ENCODE results near the gene MRPL2.
A peak's percentile ranks its signal among the peaks of the same experiment; 100 is the strongest.

MRPL2 gene

DNA sequence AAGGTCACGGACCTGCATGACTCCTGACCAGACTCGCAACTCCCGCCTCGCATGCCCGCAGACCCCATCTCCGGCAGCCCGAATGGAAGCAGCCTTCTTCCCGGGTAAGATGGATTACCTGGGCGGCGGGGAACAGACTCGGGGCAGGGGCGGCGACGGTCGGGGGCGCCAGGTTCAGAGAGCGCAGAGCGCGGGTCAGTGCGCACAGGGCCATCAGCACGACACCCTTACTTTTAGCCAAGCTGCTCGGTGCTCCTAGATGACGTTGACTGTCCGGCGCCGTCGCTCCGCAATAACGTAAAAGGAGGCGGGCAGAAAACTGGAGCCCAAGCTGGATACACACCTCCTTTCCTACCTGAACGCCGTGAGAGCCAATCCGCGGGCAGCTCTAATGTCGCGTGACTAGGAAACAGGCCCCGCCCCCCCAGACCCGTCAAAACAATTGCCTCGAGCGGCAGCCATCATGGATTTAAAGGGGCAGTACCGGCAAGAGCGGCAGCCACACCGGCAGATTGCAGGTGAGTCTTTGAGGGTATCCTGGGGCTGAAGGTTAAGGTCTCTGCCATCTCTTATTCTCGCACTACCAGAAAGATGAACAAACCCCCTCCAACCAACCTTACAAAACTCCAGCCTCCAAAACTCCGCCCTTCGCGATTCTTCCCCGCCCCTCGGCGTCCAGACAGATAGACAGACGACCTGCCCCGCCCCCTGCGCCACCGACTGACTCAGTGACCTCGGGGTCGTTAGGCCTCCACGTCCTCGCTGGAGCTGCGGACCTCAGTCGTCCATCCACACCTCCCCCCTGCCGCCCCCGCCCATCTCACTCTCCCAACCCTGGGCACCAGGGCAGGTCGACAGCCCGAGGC, at the start of gene MRPL2, which contains the start of gene KLC4:
TSS of gene MRPL2 (minus strand) at position 267 of the 866 bp plus-strand sequence. CDS start at position 214, 53 bp downstream.
TSS of gene KLC4 (plus strand) at position 464 of the 866 bp plus-strand sequence. CDS start 1,705 bp downstream, outside the sequence.
- DNase-seq, result peak; percentile 95

DNA sequence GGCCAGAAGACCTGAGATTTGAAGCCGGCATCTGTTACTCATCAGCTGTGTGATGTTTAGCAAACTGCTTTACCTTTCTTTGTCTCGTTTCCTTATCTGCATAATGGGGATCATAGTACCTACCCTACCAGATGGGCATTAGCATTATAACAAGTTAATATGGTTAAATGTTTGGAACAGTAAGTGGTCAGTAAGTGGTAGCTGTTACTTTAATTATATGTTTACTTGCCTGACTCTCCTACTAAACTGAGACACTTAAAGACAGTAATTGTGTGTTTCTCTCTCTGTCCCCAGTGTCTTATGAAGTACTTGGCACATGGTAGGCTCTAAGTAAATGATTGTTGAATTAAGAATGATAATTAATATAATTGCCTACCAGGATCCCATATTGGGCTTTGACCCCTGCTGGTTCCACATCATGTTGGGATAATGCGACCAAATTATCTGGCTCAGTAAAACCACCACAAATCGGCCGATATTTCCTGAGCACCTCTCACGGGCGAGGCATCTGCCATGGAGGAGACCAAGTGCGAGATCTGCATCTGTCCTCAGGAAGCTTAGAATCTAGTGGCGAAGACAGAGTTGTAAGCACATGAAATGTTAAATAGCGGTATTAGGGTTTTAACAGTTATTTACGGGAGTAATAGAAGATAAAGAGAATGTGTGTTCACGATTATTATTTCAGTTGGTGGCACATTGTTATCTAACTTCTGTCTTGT, 48.3 kb upstream of the MRPL2 start:
- DNase-seq, result no peak

DNA sequence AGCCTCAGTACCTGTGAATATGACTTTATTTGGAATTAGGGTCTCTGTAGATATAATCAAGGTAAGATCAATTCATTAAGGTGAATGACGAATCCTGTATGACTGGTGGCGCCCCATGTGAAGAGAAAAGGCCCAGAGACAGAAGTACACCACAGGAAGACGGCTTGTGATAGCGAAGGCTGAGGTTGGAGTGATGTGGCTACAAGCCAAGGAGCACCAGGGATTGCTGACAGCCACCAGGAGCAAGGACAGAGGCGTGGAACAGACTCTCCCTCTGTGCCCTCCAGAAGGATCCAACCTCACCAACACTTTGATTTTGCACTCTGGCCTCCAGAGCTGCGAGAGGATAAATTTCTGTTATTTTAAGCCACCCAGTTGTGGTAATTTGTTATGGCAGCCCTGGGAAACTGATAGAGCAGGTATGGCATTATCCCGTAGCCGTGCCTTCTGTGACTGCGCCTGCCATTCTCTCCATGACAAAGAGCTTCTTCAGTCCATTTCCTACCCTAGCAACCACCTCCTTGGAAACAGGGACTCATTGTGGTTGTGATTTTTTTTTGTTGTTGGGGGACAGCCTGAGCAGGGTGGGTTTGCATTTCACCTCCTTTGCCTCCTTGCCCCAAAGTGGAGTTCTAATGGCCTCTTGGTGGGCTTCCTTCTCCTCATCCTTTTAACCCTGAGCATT, 46.4 kb upstream of the MRPL2 start:
- no peak for DNase-seq

DNA sequence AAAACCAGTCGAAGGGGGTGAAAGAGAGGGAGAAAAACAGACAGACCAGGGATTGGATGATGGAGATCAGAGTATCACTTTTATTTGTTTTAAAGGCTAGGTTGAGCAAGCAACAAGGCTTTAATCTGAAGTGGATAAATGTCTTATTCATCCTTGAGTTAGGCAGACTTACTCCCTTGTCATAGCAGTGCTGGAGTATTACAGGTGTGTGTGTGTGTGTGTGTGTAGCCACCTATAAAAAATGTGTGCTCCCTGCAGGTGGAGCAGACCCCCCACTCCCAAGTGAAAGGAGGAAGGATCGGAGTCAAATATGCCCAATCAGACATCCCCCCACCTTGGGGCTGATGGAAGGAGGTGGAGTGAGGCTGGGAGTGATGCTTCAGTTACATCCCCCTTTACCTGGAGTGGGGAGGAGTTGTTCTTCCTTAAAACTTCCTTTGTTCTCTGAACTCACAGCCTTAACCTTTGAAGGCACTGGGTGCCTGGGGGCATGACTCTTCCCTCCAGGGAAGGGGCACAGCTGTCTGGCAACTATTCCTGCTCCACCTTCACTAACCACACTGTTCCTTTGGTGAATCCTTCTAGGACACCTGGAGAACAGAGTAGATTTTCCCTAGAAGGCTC, 44.1 kb upstream of the MRPL2 start:
- DNase-seq, result no peak

DNA sequence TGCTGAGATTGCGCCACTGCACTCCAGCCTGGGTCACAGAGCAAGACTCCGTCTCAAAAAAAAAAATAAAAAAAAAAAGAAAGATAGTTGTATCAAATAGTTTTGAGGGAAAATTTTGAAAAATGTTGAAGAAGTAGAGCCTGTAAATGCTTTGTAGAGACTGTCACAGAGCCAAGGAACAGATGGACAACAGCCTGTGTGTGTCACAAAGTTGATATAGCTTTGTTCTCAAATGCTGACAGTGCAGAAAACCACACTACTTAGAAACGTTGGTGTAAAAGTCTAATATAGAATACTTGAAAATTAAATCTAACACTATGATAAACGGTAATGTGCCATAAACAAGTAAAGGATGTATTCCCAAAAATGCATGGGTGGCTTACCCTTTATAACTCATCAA, 42.3 kb upstream of the MRPL2 start:
- DNase-seq, result no peak

DNA sequence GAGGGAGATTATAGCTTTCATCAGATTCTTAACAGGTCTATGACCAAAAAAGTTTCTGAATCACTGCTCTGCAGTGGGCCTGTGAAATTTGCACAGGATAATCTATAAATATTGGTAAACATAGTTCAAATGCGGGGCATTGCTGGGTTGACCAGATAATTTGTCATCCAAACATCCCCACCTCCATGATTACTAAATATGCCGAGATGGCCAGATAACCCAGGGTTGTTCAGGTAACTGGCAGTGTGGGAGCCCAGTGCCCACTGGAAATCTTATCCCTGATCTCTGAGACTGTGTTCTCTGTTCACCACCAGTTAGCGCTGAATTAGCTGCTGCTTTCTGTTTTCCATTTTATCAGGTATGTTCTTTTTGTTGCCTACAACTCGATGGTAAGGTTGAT, 38.3 kb upstream of the MRPL2 start:
- DNase-seq, result no peak

DNA sequence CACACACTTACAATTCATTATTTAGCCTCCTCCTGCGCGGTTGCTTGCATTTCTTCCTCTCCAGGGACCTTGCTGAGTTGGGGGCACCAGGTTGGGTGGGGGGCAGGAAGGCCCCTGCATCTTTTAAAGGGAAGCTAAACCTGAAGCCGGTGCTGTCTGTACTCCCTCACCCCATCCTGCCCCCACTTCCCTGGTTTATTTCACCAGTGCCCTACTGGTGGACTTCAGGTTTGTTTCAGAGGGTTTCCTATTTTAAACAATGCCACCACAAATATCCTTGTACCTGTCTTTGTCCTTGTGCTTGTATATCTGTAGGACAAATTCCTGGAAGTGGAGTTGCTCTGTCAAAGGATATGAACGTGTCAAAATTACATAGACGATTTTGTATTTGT, 37.9 kb upstream of the MRPL2 start:
- DNase-seq, result no peak

DNA sequence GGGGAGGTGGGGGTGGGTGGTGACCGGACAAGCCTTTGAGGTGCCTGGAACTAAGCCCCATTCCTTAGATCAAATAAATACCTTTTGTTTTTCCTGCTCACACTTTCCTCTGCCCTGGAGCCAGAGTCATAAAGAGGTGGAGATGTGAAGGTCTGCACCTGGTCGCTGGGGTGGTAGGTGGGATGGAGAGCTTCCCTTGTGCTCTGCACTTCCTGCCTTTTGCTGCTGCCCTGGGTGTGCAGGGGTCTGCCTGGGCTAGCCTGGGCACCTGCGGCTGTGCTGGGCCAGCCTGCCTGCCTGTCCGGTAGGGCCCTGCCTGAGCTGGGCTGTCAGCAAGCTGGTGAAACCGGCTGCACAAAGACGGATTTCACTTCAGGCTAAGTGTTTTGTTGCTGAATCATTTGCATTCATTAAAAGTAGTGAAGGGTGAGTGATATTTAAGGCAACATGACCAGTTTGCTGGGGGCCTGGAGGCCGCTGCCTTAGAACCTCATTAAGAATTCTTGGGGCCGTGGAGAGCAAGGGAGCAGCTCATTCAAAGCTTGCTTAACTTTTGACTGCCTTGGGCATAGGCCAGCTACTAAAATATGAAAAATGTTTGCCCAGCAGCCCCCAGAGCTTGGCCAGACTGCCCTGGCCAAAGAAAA, 37.3 kb upstream of the MRPL2 start:
- no peak for DNase-seq

DNA sequence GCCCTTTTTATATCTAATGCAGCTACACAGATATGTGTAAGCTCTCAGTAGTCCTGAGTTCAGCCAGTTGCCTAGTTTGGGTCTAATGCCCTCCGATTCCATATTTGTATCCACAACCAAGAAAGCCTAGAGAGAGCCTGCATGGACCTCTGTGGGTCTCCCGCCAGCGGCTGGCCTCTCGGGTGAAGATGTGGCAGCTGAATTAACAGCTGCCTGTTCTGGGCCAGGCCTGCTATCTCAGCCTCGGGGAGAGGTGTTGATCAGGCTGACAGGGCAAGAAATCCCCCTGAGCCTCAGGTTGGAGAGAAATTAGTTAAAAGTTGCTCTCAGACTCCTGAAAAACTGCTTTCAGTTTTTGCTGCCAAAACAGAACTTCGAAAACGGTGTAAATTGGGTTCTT, 36.7 kb upstream of the MRPL2 start:
- no peak for DNase-seq

DNA sequence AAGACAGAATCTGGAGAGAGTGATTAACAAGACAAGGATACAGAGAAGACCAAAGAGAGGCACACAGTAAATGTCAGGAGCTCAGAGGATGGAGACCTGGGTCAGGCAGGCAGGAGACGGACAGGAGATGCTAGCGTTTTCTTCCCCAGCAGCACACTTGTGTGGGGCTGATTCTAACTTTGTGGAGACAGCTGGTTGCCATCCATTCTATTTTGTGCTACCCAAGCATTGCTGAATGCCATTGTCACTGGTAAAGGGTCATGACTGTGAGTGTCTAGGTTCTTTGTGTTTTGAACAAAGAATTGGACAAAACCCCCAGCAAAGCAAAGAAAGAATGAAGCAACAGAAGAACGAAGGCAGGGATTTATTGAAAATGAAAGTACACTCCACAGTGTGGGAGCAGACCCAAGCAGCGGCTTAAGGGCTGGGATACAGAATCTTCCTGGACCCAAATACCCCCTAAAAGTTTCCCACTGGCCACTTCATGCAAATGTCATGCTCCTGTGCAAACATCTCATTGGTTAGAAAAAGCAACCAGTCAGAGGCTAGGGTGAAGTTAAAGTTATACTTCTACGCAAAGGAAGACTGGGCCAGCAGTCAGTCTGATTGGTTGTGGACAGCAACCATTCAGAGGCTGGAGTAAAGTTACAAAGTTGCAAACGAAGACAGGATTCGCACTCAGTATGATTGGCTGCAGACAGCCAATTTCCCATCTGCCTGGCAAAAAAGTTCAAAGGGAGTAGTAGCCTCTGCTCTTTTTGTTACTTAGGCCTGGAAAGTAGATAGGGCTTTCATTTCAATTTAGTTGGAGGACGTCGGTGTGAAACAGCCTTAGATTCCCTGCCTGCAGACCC, 34.4 kb upstream of the MRPL2 start:
- no peak for DNase-seq

DNA sequence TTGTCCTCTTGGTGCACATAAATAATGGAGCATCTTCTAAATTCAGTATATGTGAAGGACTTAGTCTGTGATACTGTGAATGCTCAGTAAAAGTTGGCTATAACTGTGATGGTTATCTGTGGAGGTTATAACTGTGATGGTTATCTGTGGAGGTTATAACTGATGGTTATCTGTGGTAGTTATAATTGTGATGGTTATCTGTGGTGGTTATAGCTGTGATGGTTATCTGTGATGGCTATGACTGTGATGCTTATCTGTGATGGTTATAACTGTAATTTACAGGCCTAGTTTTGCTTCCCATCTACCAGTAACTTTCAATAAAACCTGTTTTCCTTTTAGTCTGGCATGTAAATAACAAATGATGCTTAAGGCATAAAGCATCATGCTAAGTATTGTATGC, 33.4 kb upstream of the MRPL2 start:
- no peak for DNase-seq

DNA sequence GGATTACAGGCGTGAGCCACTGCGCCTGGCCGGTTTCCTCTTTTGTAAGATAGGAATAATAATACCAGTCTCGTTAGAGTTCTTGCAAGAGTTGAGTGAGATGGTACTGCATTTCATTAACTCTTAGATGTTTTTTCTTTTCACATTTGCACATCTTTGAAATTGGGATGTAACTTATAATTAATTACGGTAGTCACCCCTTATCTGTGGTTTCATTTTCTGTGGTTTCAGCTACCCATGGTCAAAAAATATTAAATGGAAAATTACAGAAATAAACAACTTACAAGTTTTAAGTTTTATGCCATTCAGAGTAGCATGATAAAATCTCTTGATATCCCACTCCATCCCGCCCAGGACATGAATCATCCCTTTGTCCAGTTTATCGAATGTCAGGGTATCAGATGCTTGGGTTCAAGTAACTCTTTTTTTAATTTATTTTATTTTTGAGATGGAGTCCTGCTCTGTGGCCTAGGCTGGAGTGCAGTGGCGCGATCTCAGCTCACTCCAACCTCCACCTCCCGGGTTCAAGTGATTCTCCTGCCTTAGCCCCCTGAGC, 32.3 kb upstream of the MRPL2 start:
- no peak for DNase-seq

DNA sequence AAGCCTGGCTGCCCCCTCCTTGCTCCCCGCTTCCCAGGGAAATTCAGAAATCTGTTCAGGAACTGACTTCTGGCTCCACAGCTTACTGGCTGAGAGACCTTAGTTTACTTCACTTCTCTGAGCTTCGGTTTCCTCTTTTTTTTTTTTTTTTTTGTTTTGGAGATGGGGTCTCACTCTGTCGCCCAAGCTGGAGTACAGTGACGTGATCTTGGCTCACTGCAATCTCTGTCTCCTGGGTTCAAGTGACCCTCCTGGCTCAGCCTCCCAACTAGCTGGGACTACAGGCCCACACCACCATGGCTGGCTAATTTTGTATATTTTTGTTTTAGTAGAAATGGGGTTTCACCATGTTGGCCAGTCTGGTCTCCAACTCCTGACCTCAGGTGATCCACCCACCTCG, 31.8 kb upstream of the MRPL2 start:
- DNase-seq, result no peak

DNA sequence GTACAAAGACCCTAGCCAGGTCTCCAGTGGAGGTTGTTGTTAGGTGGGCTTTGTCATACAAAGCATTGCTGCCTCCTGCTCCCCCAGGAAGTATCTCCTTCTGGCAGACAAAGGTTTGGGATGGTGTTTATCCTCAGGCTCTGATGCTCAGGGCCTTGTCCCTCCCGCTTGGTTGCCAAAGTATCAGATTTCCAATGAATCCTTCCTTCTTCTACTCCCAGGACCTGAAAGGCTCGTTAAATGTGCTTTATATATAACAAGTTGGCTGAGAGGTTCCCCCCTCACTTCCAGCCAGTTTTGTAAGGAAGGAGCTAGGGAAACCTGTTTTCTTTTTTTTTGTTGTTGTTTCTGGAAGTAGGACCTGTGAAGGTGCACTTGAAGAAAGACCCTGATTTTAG, 31.3 kb upstream of the MRPL2 start:
- DNase-seq, result no peak

DNA sequence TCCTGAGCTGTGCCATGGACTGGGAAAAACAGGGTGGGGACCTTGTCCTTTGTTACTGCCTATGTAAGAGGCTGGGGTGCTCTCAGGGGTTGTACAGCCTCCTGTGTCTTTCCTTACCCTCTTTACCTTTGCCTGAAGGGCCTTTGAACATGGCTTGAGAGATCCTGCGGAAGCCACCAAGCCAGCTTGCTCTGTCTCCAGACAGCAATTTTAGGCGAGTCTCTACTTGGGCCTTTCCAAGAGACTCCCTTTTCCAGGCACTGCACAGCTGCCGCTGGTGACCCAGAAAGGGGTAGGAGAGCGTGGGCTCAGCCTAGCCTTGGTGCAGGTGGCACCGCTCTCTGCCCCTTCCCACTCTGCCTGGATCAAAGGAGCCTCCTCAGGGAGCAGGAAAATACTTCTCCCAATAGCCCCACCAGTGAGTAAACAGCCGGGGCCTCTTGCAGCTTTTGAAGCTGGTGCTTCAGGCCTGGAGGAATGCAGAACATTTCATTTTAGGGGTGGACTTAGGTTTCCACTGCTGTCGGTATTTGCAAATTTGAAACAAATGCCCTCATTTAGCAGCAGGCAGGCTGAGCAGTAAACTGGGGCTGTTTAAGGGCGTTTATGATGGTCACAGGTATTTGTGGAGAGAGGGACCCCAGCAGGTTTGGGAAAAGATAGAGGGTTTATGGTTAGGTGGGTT, 30.8 kb upstream of the MRPL2 start:
- DNase-seq, result no peak

DNA sequence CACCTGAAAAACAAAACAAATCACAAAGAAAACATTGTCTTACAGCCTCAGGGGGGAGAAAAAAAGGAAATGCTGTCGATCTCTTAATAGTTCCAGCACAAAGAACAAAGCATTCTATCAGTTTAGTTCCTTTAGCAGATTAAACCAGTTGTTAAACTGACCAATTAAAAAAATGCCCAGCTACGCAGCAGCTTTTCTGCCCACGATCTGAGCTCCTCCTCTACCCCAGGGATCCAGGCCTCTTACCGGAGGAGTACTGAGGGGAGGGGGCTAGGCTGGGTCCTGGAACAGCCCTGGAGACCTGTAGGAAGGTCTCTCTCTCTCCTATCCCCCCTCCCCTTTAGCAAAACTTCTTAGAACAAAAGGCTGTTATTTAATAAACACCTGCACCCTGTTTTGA, 30.2 kb upstream of the MRPL2 start:
- DNase-seq, result no peak

DNA sequence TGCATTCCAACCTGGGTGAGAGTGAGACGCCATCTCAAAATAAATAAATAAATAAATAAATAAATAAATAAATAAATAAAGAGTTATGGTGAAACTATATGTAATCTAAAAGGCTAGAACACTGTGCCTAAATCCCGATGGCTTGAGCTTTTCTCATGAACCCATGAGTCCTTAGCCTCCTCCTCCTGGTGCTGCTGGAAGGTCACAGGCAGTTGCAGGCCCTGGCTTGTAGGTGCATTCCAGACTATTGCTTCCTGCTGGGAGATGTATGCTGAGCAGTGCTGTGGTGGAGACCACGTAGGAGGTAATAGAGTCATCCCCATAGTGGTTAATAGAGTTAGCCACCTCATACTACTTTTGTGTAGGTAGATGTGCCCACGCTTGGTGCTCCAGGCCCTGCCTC, 29.4 kb upstream of the MRPL2 start:
- no peak for DNase-seq

DNA sequence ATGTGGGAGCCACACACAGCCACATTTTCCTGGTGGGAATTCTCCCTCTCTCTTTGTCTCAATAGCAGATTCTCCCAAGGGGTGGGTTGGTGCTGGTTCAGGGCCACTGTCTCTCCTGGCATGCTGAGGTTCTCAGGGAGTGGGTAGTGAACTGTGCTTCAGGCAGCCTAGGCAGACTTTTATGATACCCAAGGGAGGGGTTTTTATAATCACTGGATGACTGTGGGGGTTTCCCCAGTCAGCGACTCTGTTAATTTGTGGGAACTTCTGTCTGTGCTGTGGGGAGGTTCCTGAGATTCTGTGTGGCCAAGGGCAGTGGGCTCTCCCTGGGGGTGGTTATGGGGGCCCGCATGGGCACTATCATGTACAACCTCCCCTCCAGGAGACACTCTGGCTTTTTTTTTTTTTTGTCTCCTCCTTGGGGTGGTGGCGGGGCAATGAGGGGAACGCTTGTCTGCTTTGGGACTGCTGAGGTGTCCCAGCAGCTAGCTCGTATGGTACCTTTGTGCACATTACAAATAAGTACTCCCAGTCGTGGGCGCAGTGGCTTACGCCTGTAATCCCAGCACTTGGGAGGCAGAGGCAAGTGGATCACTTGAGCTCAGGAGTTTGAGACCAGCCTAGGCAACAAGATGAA, 26.9 kb upstream of the MRPL2 start:
- no peak for DNase-seq

DNA sequence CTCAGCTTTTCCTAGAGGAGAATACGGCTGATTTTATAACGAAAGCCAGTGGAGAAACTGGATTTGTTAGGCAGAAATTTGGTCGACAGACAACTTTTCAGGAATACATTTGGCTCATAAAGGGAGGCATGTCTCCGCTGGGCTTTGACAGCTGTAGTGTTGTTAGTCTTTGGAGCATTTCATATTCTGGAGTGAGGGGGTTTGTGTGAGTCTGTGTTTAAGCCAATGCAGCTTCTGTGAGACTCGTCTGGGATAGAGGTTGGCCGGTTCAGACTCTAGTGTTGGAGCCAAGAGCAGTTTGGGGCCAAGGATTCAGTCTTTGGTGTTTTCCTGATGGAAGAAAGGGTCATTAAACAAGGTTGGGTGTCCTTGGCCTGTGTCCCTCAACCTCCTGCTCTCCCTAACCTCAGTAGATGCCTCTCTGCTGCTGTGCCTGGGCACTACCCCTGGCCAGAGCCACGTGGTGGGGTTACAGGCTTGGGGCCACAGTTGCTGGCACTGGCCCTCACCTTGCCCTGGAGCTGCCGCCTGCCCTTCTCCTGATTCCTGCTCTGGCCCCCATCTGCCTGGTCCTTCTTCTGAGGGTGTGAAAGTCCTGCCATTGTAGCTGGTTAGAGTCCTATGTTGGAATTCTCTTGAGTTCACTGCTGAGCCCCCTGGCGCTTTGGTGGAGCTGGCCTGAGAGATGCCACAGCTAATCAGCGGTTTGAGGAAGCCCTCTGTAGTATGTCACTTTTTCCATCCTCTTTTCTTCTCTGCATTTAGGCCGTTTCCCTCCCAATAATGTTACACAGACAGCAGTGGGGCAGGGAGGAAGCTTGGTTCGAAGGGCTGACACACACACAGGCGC, 23.8 kb upstream of the MRPL2 start:
- DNase-seq, result no peak
